GM21529 (cell line): ENCODE measurements around the gene KIAA1217.
"Not testable (repeated sequence)": the region's sequence is repeated elsewhere in the genome, so short reads cannot be mapped to it uniquely, and the experiment has no call there.

Source experiments
- ATAC-seq: cut with Tn5 transposase; IDR thresholded peaks from one replicate; pipeline ENCODE4 v1.9.1; 2021; ENCODE audit not compliant: unreplicated experiment

The KIAA1217 gene

DNA sequence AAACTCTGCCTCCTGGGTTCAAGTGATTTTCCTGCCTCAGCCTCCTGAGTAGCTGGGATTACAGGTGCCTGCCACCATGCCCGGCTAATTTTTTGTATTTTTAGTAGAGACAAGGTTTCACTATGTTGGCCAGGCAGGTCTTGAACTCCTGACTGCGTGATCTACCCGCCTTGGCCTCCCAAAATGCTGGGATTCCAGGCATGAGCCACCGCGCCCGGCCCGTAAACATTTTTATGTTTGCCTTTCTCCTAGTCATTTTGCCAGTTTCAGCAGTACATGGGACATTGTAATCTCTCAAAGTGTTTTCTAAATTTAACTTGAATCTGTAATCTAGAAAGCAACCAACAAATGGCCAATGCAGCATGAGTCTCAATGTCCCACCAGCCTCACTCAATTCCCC, 128.8 kb downstream of the KIAA1217 start:
- not testable (repeated sequence) for ATAC-seq

DNA sequence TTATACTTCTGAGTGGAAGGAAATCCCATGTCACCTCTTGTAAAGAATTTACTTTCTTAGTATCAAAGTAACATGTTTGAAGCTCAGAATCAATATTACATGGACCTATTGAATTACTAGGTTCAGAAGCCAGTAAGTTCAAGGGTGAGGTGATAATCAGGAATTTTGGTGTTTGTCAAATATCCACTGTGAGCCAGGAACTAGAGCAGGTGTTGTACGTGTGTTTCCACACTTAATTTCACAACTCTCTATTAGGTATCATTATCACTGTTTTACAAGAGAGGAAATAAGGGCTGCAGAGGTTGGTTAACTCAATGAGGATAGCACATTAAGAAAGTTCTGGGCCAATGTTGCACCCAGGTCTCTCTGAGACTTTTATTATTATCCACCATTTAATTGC, 130.4 kb downstream of the KIAA1217 start:
- no peak for ATAC-seq

DNA sequence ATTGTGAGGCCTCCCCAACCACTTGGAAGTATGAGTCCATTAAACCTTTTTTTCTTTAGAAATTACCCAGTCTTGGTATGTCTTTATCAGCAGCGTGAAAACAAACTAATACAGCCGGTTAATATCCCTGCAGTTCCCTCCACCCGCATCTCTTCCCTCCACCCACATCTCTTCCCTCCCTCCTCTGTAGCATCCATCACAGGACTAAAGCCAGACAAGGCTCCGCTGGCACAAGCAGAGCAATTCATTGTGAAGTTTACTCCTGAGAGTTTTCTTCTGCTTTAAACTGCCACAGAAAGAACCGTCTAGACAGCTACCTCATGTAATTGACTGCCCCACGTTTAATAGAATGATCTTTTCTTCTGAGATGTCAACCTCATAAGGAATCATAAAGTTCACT, 131.5 kb downstream of the KIAA1217 start:
- ATAC-seq = no peak

DNA sequence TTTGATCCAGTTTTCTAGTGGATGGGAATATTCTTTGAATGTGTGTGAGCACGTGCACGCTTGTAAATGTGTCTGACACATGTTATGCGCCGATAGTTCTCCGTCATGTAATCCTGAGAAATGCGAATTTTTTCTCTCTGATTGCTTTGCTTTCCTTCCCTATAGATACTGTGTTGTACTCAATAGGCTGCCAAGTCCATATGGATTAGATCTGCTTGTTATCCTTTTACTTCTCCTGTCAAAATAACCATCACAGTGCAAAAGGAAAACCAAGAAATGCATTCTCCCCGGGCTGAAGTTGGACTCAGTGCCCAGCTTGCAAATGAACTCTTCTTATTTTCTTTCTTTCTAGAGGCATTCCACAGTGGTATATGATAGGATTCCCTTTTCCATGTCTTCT, 131.9 kb downstream of the KIAA1217 start:
- ATAC-seq = no peak

DNA sequence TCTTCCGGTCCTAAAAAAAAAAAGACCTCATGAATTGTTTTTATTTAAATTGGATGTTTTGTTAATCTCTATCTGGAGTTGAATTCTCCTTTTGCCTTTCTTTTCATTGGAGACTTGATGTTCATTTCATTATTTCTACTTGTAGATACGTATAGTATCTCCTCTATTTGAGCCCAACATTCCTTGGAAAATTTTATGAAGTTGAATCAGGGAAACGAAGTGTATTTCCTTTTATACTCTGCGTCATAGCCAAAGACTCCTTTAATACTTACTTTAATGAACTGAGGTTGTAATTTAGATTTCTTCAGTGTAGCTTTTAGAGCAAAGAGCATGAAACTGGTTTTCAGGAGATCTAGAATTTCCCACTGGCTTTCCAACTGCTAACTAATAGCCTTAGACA, 132.4 kb downstream of the KIAA1217 start:
- no peak for ATAC-seq

DNA sequence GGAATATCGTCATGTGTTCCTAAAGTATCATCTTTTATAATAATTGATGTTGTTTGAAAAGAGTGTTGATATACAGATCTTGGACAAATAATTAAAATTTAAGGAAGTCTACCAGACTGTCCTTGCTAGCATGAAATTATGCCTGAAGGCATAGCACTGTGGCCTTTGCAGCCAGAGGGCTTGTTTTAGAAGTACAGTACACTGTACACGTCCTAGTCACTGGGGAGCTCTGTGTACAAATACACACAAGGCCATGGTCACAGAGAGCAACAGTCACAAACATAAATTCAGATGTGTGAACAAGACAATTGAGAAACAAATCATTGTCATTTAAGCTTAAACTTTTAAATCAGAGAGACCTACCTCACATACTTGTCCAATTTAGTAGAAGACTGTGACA, 133.0 kb downstream of the KIAA1217 start:
- no peak for ATAC-seq

DNA sequence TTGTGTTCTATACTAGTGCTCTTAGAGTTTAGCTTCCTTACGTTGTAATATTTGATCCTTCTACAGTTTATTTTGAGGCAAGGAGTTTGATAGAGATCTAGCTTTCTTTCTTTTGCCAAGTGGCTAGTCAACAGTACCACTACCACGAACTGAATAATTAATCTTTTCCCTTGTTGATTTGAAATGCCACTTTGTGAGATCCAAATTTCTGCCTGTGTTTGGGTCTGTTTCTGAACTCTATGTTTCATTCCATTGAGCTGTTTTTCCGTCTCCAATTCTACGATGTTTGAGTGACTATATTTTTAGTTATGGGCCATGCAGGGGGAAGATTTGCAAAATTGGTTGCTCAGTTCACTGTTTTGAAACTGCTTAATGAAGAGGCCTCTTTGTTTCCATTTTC, 134.7 kb downstream of the KIAA1217 start:
- no peak for ATAC-seq

DNA sequence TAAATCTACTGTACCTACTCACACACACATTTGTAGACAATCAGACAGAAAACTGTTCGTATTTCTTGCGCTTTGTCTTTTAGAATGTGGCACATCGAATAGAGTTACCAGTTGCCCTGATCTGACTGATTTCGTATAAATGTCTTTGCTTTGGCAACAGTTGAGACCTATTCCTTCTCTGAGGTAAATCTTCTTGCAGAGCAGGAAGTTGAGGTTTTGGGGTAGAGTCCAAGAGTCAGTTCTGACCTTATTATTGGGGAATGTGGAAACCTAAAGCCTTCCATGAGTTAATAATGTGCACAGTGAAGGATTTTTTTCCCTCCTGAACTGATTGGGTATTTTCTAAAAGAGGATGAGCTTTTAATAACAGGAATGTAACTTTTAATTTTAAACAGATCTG, 135.3 kb downstream of the KIAA1217 start:
- no peak for ATAC-seq

DNA sequence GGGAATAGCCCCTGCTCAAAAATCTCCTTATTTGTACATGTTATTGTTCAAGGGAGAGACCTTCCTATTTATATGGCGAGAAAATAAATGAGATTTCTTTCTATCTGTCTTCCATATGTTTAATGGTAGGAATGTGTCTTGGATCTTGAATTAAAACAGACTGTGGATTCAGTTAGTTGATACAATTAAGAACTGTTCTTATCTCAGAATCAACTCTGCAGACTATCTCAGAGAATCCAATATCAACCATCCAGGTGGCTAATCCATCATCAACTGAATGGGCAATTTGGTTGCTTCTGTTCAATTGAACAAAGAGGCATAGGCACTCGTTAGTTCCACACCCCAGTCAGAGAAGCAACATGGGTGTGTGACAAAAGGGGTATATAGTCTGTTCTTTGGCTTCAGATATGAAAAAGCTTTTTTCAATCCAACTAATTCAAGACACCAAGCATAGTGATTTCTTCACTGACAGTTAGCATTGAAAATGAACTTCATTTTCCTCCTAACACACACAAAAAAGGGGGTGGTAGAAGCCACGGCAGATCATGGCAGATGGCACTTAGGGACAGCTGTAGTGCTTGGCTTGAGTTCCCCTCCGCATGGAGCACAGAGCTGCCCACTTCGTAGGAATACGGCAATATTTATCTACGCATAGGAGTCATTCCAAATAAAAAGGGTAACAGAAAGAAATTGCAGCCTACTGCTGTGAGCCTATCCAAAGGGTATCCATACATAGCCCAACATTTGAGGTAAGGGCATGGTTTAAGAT, 135.9 kb downstream of the KIAA1217 start:
- no peak for ATAC-seq

DNA sequence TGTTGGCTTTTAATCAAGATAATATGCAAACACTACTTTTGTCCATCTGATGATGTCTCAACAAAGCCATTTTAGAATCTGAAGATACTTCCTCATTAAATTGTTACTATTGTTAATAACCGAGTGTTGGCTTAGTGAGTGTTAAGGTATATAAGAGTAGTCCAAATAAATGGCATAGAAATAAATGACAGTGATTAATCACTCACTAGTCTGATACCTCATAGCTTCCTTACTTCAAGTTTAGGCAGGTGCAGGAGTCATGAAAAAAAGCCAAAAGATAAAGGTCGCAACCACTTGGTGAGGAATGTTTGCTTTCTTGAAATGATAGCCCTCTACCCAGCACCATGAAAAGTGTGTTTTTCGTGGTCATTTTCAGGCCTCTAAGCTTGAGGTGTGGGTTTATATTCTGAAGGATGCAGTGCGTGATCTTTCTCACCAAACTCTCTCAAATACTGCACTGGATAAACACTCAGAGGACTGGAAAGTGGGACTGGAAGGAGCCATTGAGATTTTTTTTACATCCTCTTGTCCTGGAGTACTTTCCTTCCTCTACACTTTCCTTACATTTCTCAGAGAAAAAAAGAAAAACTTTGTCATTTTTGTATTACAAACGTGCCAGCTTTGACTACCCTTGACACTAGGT, 138.1 kb downstream of the KIAA1217 start:
- no peak for ATAC-seq

DNA sequence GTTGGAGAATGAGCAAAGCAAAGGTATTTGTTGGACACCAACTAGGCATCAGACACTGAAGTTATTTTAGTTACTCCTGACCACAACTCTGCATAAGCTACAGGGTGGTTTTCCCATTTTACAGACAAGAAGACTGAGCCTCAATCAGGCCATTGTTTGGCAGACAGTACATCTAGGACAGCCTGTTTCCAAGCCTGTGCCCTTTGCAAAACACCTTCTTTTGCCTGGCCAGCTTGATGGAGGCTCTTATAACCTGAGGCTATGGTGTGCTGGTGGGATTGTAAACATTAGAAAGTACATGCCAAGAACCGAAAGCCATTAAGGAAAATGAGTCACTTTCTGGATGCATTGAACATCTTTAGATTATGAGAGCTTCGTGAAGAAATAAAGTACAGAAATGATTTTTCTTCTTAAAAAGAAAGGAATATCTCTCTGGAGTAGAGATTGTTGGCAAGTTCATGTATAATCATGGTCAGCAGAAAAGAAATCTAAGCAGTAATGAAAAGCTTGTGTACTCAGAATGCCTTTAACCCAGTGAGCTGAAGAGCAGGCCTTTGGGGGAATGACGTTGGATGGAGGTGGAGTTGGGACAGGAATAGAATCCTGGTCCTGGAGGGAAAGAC, 140.6 kb downstream of the KIAA1217 start:
- no peak for ATAC-seq

DNA sequence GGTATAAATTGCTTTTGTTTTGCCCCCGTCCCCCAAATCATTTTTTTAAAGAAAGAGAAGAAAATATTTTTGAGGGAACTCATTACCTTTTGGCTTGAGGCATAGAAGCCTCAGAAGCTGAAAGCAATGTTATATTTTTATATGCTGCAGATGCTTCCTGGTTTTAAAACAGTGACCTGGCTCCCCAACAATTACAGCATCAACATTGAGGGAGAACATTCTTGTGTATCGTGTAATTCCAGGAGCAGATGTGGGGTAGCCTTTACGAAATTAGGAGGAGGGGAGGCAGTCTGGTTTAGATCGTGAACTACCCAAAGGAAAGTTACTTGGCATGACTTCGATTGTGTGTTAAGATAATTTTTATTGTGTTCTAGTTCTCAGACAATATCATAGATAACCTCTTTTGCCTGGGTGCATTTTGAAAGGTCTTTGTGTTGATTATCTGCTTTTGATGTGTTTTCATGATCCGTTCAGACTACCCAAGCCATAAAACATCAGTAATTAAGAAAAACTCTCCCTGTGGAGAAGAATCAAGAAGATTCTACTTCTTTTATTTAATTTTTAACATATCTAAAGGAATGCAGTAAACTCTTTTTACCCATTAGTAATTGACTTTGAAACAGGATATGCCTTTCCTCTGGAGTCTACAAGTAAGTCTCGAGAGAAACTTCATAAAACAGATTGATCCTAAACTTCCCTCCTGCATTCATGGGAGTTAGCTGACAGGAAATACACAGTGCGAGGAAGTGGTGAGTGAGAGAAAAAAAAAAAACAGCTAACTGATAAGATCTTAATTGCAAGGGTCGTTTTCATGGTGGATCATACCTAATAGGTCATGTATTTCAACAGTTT, 141.4 kb downstream of the KIAA1217 start:
- no peak for ATAC-seq

DNA sequence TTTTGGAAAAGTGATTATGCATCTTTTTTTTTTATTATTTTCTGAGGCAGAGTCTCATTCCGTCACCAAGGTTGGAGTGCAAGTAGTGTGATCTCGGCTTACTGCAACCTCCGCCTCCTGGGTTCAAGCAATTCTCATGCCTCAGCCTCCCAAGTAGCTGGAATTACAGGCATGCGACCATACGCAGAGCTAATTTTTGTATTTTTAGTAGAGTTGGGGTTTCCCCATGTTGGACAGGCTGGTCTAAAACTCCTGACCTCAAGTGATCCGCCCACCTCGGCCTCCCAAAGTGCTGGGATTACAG, 141.9 kb downstream of the KIAA1217 start:
- not testable (repeated sequence) for ATAC-seq

DNA sequence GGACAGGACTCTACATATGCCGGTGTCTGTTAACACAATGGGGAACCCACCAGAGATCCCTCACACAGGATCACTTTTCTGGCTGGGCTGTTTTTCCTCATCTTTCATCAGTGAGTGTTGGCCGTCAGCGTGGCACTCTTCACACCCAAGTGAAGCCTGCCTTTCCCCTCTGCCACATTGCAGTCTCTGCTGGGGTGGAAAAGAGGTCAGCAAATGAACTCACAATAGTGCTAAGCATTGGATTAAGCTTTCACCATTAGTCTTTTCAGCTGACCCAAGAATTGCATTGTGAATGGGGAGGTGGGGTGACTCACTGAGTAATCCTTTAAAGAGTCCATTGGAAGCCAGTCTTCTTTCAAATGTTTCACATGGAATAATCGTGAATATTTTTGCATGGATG, 143.0 kb downstream of the KIAA1217 start:
- no peak for ATAC-seq

DNA sequence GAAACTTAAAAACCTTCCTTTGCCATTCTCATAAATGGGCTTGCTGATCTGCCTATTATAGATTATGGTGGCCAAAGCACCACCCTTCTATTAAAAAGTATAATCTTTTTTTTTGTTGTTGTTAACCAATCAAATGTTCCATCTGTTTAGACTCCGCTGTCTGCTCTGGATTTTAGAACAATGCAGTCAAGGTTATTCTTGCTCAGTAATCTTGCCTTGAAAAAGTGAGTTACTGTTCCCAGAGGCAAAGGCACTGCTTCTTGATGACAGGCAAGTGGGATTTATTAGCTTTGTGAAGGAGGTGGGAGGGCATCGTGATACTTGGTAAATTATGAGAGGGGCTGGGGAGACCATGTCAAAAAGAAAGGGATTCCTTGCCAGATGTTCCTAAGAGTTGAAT, 143.5 kb downstream of the KIAA1217 start:
- no peak for ATAC-seq

DNA sequence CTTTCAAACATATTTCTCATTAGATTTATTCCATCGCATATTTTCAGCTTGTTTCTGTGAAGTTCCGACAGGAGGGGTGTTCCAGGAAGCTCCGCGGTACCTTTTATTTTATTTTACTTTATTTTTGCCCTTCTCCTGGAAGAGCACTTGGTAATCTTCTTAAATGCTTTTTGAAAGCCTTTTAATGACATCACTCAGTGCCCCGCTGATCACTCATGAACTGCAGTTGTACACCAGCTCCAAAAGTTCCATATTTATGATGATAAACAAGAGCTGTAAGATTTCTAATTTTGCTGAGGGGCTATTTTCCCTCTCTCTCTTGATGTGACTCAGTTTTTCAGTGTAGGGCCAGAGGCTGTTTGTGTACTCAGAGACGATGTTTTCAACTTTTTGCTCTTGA, 144.4 kb downstream of the KIAA1217 start:
- ATAC-seq = no peak

DNA sequence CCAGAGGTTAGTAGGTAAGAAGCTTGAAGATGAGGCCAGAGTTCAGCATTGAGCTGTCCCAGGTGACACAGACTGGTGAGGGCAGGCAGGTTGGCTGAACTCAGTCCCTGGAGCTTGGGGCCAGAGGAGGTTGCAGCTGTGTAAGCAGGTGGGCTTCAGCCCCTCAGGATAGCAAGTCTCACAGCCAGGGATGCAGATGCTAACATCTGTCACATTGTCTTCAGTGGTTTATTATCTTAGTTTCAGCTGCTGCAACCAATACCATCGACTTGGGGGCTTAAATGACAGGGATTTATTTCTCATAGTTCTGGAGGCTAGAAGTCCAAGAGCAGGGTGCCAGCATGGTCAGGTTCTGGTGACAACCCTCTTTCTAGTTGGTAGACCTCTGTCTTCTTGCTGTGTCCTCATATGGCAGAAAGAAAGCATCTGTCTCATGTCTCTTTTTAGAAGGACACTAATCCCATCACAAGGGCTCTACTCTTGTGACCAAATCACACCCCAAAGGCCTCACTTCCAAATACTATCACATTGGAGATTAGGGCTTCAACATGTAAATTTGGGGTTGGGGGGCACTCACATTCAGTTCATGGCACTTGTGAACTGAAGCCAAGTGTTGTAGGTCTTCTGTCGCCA, 146.2 kb downstream of the KIAA1217 start:
- ATAC-seq = no peak

DNA sequence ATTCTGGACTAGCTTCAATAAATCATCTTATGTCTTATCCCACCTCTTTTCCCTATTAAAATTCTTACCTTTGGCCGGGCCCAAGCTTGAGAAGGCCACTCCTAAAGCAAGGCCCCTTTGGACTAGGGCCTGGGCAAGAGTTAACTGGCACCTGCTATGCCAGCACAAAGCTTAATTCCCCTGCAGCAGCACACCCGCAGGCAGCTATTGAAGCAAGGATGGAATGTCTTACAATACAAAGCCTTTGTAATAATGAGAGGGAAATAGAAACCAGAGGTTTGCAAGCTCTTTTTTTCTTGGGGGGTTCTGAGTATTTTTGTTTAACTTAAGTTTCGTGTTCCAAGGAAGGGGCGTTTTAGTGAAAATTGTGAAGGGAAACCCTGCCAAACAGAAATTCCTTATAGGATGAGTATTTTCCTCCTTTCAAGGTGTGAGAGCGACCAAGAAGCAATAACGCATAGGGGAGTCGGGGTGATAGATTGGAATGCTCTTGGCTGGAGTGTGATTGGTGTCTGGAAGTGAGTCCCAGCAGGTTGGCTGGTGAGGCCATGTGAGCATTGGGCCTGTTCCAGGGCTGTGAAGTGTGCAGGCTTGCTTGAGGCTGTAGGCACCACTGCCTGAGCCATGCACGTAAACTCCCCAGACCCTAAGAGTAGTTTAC, 148.5 kb downstream of the KIAA1217 start:
- ATAC-seq = no peak

DNA sequence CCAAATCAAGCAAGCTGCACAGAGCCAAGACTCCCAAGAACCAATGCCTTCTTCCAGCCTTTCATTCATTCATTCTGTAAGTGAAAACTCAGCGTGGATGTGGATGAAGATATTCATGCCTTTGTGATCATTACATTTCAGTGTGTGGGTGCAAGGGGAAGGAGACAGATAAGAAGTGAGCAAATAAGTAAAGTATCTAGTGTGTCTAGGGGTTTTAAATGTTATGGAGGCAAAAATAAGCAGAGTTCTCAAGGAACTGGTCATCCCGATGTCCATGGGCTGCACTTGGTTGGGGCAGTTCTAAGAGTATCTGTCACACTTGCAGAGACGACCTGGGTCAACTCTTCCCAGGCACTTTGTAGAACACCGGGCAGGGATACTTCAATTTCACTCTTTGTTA, 149.1 kb downstream of the KIAA1217 start:
- no peak for ATAC-seq

DNA sequence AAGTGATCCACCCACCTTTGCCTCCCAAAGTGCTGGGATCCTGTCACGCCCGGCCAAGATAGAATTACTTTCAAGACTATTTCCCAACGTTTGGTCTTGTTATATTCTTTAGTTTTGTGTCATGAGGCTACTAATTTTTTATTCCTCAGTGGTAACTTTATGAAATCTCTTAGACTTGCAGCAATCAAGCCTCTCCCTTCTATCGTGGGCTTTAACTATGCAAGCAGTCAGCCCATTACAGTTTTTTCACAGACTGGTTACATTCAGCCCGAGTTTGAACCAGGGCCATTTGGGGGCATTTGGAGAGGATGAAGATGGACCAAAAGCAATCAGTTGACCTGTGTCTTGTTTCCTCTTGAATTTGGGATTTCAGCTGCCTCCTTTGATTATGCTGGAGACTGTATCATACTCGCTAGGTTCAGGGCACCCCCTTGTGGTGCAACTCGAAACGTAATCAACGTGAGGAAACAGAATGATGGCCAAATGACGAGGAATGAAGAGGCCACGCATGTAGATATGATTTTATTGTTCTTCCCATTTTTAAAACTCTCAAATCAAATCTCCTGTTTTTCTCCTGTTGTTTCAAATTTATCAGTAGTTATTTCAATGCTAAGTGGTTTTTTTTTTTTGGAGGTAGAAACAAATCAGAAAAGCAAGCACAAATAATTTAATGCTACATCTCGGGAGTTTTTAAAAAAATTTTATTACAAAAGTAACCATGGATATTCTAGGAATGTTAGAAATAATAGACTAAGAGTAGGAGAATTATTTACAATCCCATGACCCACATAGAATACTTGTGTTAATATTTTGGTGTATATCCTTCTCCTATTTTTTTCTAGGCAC, 151.6 kb downstream of the KIAA1217 start:
- peak; percentile 82 for ATAC-seq
